ENCODE results near the gene DENND2C. TPM values are rescaled to one million over a fixed set of nuclear protein-coding genes. Genes with fewer than 3 reads are reported as not detected.
A peak's percentile ranks its signal among the peaks of the same experiment; 100 is the strongest.

The DENND2C gene, protein sequence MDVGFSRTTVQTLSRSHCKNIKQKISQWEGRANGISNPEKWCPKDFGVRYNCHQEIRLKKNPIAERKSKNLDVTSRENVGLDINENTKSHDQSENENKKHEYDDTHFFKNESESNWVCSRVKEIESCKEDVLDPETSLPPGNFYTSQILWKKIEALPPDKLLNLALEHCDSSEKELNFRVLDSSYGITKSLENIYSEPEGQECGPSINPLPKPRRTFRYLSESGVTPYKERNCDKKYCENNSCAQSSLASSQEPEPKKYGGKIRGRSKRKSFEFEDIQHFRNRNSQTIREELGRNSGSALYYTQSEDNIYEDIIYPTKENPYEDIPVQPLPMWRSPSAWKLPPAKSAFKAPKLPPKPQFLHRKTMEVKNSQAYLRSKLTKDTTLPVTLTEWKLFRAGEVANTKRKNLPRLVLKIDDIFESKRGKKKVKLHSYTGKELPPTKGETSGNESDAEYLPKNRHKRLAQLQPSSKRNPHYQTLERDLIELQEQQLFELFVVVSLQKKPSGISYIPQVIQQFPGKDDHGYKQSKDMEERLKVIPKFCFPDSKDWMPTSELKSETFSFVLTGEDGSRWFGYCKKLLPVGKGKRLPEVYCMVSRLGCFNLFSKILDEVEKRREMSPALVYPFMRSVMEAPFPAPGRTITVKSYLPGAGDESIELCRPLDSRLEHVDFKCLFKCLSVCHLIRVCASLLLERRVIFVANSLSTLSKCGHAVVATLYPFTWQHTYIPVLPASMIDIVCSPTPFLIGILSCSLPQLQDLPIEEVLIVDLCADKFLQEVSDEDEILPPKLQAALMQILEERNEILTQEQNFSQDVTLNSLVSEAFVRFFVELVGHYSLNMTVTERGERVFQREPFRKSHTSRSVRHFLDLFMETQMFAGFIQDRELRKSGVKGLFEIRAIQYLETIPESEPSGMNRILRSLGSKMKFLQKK
- total RNA-seq (1 to 10 TPM; 4.0 to 9.3 TPM), polyA plus RNA-seq (ENCODE audit: insufficient read length in 2 of 2) (1 to 10 TPM; 1.7 to 2.7 TPM)
- long read RNA-seq, donor 1: 0 reads
- long read RNA-seq, donor 2: 0 reads
- long read RNA-seq, donor 3: 0 reads
- long read RNA-seq, donor 4: 0 reads

DNA sequence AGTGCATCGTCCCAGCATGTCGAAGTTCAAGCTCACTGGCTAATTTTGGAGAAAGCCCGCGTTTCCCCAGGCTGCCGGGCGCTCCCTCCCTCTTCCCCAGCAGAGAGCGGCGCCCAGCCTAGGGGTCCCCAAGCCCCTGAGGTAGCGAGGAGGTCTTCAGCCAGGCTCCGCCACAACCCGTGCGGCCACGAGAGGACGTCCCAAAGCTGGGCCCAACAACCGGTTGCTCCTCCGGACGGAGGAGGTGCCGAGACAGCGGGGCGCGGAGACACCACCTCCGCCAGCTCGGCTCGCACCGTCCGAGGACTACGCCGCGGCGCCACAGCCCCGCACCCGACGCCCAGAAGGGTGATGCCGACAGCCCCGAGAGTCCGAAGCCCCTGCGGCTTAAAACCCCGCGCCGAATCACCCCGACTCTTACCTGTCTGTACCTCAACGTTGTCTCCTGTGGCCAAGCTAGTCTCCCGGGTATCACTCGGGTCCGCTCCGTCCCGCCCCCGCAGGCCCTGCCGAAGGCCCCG is at the start of gene DENND2C:
Gene DENND2C, minus strand, starts transcription at position 488 of the 521 bp plus-strand sequence. CDS start 44,065 bp downstream, outside the sequence.
- peak in 2 of 6 donors; percentile 2 to 6 for DNase-seq (ENCODE audit: low read depth in 4 of 6, low spot score in 6 of 6)
- H3K4me3 ChIP-seq (ENCODE audit: low read depth, low read length): peak within 1 kb of the TSS; percentile 69
- peaks cover 13% of the 10 kb centered on the region for H3K4me1 ChIP-seq (ENCODE audit: control insufficient read depth, insufficient read depth, low read length)
- H3K9me3 ChIP-seq (ENCODE audit: control insufficient read depth, insufficient read depth, low read length): no peaks in the 10 kb centered on the region
- H3K27ac ChIP-seq (ENCODE audit: low read depth, low read length): no peak within 1 kb of the TSS
- H3K36me3 ChIP-seq (ENCODE audit: control insufficient read depth, insufficient read depth, low read length): no peaks in the 10 kb centered on the region
- WGBS (ENCODE audit: insufficient coverage): under 1% methylated on average over 50 of the region's 50 CpGs
- peaks cover 10% of the 10 kb centered on the region for H3K27me3 ChIP-seq (ENCODE audit: control insufficient read depth, insufficient read depth, low read length)

DNA sequence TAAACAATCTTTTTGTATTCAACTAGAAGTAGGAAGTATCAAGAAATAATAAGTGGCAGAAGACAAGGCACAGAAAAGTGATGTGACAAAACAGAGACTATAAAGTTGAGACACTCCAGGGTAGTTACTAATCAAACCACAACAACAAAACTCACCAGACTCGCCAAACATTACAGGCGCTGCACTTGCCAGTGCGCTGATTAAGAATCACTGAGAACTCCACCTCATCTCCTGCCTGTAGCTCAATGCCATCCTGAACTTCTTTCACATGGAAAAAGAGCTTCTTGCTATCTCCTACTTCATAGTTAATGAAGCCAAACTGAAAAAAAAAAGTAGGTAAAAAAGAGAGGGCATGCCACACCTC is 49.6 kb upstream of the DENND2C start:
- peaks cover 38% of the 10 kb centered on the region for H3K36me3 ChIP-seq (ENCODE audit: control insufficient read depth, insufficient read depth, low read length)
- no peaks in the 10 kb centered on the region for H3K4me1 ChIP-seq (ENCODE audit: control insufficient read depth, insufficient read depth, low read length)
- WGBS (ENCODE audit: insufficient coverage): 95% methylated on average over 3 of the region's 3 CpGs

DNA sequence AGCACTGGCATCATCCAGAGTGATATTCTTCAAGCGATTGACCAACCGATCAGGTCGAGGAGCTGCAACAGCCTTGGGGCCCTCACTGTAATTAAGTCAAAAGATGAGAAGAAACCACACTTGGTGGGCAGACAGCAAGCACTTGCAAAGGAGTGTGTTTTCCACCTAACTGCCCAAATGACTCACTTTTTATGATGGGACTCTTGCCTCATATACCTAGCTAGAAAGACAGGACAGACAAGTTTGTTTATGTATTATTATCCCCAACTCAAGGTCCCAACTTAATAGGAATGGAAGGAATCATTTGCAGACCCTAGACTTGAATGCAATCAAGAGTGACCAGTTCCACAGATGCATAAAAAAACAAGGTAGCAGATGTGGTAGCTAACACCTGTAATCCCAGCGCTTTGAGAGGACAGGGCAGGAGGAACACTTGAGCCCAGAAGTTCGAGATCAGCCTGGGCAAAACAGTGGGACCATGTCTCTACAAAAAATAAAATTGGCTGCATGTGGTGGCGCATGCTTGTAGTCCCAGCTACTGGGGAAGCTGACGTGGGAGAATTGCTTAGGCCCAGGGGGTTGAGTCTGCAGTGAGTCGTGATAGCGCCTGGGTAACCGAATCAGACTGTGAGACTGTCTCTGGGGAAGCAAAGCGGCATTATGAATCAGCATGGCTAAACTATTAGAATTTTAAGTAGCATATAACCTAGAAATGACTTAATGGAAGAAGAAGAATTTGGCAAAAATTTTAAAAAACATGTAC is 49.0 kb upstream of the DENND2C start:
- H3K4me1 ChIP-seq (ENCODE audit: control insufficient read depth, insufficient read depth, low read length): no peaks in the 10 kb centered on the region
- H3K27me3 ChIP-seq (ENCODE audit: control insufficient read depth, insufficient read depth, low read length): no peaks in the 10 kb centered on the region
- DNase-seq (ENCODE audit: low read depth in 4 of 6, low spot score in 6 of 6): no peak
- no peaks in the 10 kb centered on the region for H3K9me3 ChIP-seq (ENCODE audit: control insufficient read depth, insufficient read depth, low read length)
- no peak overlapping the region for H3K4me3 ChIP-seq (ENCODE audit: low read depth, low read length)
- H3K36me3 ChIP-seq (ENCODE audit: control insufficient read depth, insufficient read depth, low read length): peaks cover 38% of the 10 kb centered on the region
- WGBS (ENCODE audit: insufficient coverage): 88% methylated on average over 10 of the region's 11 CpGs
- no peak overlapping the region for H3K27ac ChIP-seq (ENCODE audit: low read depth, low read length)

More for the DNA sequence above, 49.6 kb upstream of the DENND2C start:
- Histone ChIP-seq H3K9me3 (ENCODE audit: control insufficient read depth, insufficient read depth, low read length) (no peaks in the 10 kb centered on the region), H3K27me3 (ENCODE audit: control insufficient read depth, insufficient read depth, low read length) (no peaks in the 10 kb centered on the region), H3K4me3 (ENCODE audit: low read depth, low read length) (no peak overlapping the region), H3K27ac (ENCODE audit: low read depth, low read length) (no peak overlapping the region)
- no peak for DNase-seq (ENCODE audit: low read depth in 4 of 6, low spot score in 6 of 6)

DNA sequence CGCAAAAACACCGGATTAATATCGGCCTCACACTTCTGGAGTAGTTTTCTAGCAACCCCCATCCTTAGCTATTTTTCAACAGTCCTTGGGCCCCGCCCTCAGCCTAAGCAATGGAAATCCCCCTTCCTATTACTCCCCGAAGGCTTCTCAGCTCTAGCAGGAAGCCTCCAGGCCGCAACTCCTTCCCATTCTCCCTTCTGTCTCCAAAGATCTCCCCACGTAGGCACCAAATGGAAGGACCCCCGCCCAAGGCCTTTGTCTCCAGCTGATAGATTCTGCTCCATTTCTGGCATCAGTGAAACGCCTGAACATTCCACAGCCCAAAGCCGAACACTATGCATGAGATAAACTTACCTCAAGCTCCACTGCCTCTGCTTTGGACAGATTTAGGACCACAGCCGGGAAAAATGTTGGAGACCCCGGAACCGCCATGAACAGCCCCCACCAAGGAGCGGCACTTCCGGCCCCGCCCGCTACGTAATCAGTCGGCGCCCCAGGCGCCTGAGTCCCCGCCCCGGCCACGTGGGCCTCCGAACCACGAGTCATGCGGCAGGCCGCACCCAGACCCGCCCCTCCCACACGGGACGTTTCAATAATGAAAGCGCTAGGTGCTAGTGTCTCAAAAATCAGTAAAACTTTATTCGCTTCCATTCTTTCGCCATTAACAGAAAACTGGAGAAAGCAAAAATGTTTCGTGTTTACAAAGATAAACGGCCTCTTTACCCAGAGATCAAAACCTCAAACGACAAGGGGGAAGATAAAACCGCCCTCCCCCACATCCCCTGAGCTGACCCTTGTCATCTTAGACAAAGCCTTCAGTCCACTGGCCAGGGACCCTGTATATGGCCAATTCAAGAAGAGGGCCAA is 46.7 kb upstream of the DENND2C start, which contains the start of gene NRAS:
Gene NRAS, minus strand, starts transcription at position 468 of the 867 bp plus-strand sequence. CDS start 611 bp downstream, outside the sequence.
- Histone ChIP-seq H3K4me1 (ENCODE audit: control insufficient read depth, insufficient read depth, low read length) (no peaks in the 10 kb centered on the region), H3K4me3 (ENCODE audit: low read depth, low read length) (peak within 1 kb of the TSS; percentile 95), H3K27me3 (ENCODE audit: control insufficient read depth, insufficient read depth, low read length) (no peaks in the 10 kb centered on the region), H3K36me3 (ENCODE audit: control insufficient read depth, insufficient read depth, low read length) (peaks cover 24% of the 10 kb centered on the region), H3K9me3 (ENCODE audit: control insufficient read depth, insufficient read depth, low read length) (no peaks in the 10 kb centered on the region), H3K27ac (ENCODE audit: low read depth, low read length) (peak within 1 kb of the TSS; percentile 89)
- WGBS (ENCODE audit: insufficient coverage): under 1% methylated on average over 34 of the region's 38 CpGs
- peak; percentile 82 to 98 (median 92) for DNase-seq (ENCODE audit: low read depth in 4 of 6, low spot score in 6 of 6)

DNA sequence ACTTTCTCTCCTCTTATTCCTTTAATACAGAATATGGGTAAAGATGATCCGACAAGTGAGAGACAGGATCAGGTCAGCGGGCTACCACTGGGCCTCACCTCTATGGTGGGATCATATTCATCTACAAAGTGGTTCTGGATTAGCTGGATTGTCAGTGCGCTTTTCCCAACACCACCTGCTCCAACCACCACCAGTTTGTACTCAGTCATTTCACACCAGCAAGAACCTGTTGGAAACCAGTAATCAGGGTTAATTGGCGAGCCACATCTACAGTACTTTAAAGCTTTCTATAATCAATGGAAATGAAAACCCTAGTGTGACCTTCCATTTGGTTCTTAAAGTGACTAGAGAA is 46.1 kb upstream of the DENND2C start:
- no peak for DNase-seq (ENCODE audit: low read depth in 4 of 6, low spot score in 6 of 6)
- WGBS (ENCODE audit: insufficient coverage): 32% methylated on average over 4 of the region's 4 CpGs
- H3K36me3 ChIP-seq (ENCODE audit: control insufficient read depth, insufficient read depth, low read length): peaks cover 27% of the 10 kb centered on the region
- no peaks in the 10 kb centered on the region for H3K27me3 ChIP-seq (ENCODE audit: control insufficient read depth, insufficient read depth, low read length)
- no peaks in the 10 kb centered on the region for H3K9me3 ChIP-seq (ENCODE audit: control insufficient read depth, insufficient read depth, low read length)
- H3K4me1 ChIP-seq (ENCODE audit: control insufficient read depth, insufficient read depth, low read length): no peaks in the 10 kb centered on the region
- H3K27ac ChIP-seq (ENCODE audit: low read depth, low read length): peak overlapping the region; percentile 89
- H3K4me3 ChIP-seq (ENCODE audit: low read depth, low read length): peak overlapping the region; percentile 95

DNA sequence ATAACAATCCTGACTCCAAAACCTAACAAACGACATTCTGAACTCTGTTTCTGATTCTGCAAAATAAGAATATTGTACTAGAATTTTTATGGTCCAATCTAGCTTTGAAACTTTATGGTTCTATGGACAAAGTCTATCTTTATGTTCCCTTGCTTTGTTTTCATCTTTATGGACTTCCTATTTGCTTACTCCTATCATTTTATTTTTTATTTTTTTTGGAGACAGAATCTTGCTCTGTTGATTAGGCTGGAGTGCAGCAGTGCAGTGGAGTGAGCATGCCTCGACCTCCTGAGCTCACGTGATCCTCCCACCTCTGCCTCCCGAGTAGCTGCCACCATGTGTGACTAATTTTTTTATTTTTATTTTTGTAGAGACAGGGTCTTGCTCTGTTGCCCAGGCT is 43.1 kb upstream of the DENND2C start:
- no CpG with 5 or more reads among the region's 4 CpGs for WGBS (ENCODE audit: insufficient coverage)
- H3K4me1 ChIP-seq (ENCODE audit: control insufficient read depth, insufficient read depth, low read length): no peaks in the 10 kb centered on the region

DNA sequence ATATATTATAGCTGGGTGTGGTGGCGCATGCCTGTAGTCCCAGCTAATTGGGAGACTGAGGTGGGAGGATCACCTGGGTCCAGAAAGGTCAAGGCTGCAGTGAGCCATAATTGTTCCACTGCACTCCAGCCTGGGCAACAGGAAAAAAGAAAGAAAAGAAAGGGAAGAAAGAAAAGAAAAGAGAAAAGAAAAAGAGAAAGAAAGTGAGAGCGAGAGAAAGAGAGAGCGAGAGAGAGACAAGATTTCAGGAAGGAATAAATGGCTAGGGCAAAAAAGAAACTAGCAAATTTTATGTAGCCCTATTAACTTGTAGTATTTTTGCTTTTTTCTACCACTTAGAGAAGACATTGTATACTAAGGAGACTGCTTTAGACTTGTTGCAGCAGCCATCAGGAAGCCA is 40.5 kb upstream of the DENND2C start:
- DNase-seq (ENCODE audit: low read depth in 4 of 6, low spot score in 6 of 6): no peak
- Histone ChIP-seq H3K36me3 (ENCODE audit: control insufficient read depth, insufficient read depth, low read length) (peaks cover 30% of the 10 kb centered on the region), H3K4me1 (ENCODE audit: control insufficient read depth, insufficient read depth, low read length) (no peaks in the 10 kb centered on the region), H3K27me3 (ENCODE audit: control insufficient read depth, insufficient read depth, low read length) (no peaks in the 10 kb centered on the region), H3K4me3 (ENCODE audit: low read depth, low read length) (no peak overlapping the region), H3K9me3 (ENCODE audit: control insufficient read depth, insufficient read depth, low read length) (no peaks in the 10 kb centered on the region), H3K27ac (ENCODE audit: low read depth, low read length) (no peak overlapping the region)
- WGBS (ENCODE audit: insufficient coverage): 86% methylated on average over 1 of the region's 3 CpGs

More for the DNA sequence above, 43.1 kb upstream of the DENND2C start:
- DNase-seq (ENCODE audit: low read depth in 4 of 6, low spot score in 6 of 6): no peak
- no peak overlapping the region for H3K4me3 ChIP-seq (ENCODE audit: low read depth, low read length)
- H3K9me3 ChIP-seq (ENCODE audit: control insufficient read depth, insufficient read depth, low read length): no peaks in the 10 kb centered on the region
- H3K27ac ChIP-seq (ENCODE audit: low read depth, low read length): no peak overlapping the region
- H3K36me3 ChIP-seq (ENCODE audit: control insufficient read depth, insufficient read depth, low read length): peaks cover 23% of the 10 kb centered on the region
- no peaks in the 10 kb centered on the region for H3K27me3 ChIP-seq (ENCODE audit: control insufficient read depth, insufficient read depth, low read length)

DNA sequence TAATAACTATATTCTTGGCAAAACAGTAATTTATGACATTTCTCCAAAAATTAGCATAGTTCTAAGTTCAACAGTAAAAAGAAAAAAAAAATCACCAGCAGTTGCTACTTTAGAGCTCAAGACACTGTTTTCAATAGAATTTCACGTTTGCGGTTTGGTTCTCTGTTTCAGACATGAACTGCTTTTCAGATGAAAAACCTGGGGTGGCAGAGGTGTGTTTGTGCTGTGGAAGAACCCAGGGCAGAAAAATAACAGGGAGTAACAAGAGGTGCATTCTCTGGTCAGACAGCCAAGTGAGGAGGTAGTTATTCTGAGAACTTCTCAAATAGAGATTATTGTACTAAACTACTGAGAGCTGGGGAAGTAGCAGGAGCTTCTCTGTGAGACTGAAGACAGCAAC is 37.8 kb upstream of the DENND2C start:
- no peaks in the 10 kb centered on the region for H3K27me3 ChIP-seq (ENCODE audit: control insufficient read depth, insufficient read depth, low read length)
- no peak for DNase-seq (ENCODE audit: low read depth in 4 of 6, low spot score in 6 of 6)
- H3K4me3 ChIP-seq (ENCODE audit: low read depth, low read length): no peak overlapping the region
- peaks cover 27% of the 10 kb centered on the region for H3K36me3 ChIP-seq (ENCODE audit: control insufficient read depth, insufficient read depth, low read length)
- no CpG with 5 or more reads among the region's 2 CpGs for WGBS (ENCODE audit: insufficient coverage)
- H3K4me1 ChIP-seq (ENCODE audit: control insufficient read depth, insufficient read depth, low read length): no peaks in the 10 kb centered on the region
- no peak overlapping the region for H3K27ac ChIP-seq (ENCODE audit: low read depth, low read length)
- H3K9me3 ChIP-seq (ENCODE audit: control insufficient read depth, insufficient read depth, low read length): no peaks in the 10 kb centered on the region
